ENCODE measurements around the gene SMARCB1.

- TF ChIP-seq CTCF (IDR thresholded peaks at IDR 0.05; ENCODE audit: insufficient read depth, low read length, poor library complexity, severe bottlenecking) (no peak), EZH2phosphoT487 (conservative IDR thresholded peaks at IDR 0.05; ENCODE audit: low read length) (no peak)
Measured at GRCh38 chr22:23791738-23792645, 5.2 kb downstream of the SMARCB1 start.

Measured in SU-DHL-6 (cell line).